ENCODE measurements around the gene ADCY3. TPM values are rescaled to one million over a fixed set of nuclear protein-coding genes. Genes with fewer than 3 reads are reported as not detected.

ADCY3 gene
- total RNA-seq, 1 donor from 2014 or later: 46.2 TPM

- Mint-ChIP-seq H3K9me3 (no peaks in the 10 kb centered on the region), H3K27me3 (no peaks in the 10 kb centered on the region), H3K27ac (no peak overlapping the region), H3K4me1 (ENCODE audit: unreplicated experiment) (peaks cover 20% of the 10 kb centered on the region), H3K4me3 (no peak overlapping the region), H3K36me3 (peaks cover 7% of the 10 kb centered on the region)
- TF ChIP-seq CTCF (conservative IDR thresholded peaks at IDR 0.05): no peak
- DNase-seq (ENCODE audit: extremely low spot score, unreplicated experiment): no peak
These were observed 67.0 kb downstream of the ADCY3 start for GRCh38 chr2:24853046-24853445.

- Mint-ChIP-seq H3K4me1 (ENCODE audit: unreplicated experiment) (peaks cover 20% of the 10 kb centered on the region), H3K9me3 (no peaks in the 10 kb centered on the region), H3K4me3 (no peak overlapping the region), H3K27ac (no peak overlapping the region), H3K36me3 (peaks cover 7% of the 10 kb centered on the region), H3K27me3 (no peaks in the 10 kb centered on the region)
- no peak for TF ChIP-seq CTCF (conservative IDR thresholded peaks at IDR 0.05)
- DNase-seq (ENCODE audit: extremely low spot score, unreplicated experiment): no peak
These were observed 67.5 kb downstream of the ADCY3 start for GRCh38 chr2:24852431-24853020.

- no peak for DNase-seq (ENCODE audit: extremely low spot score, unreplicated experiment)
- Mint-ChIP-seq H3K9me3 (no peaks in the 10 kb centered on the region), H3K4me3 (no peak overlapping the region), H3K4me1 (ENCODE audit: unreplicated experiment) (peaks cover 20% of the 10 kb centered on the region), H3K27ac (no peak overlapping the region), H3K27me3 (no peaks in the 10 kb centered on the region), H3K36me3 (peaks cover 11% of the 10 kb centered on the region)
- no peak for TF ChIP-seq CTCF (conservative IDR thresholded peaks at IDR 0.05)
These were observed 68.0 kb downstream of the ADCY3 start for GRCh38 chr2:24852026-24852425.

GRCh38 chr2:24850944-24851343 lies 69.1 kb downstream of the ADCY3 start:
- H3K27me3 Mint-ChIP-seq: no peaks in the 10 kb centered on the region
- no peak overlapping the region for H3K27ac Mint-ChIP-seq
- no peaks in the 10 kb centered on the region for H3K9me3 Mint-ChIP-seq
- H3K4me1 Mint-ChIP-seq (ENCODE audit: unreplicated experiment): peaks cover 12% of the 10 kb centered on the region
- no peak for TF ChIP-seq CTCF (conservative IDR thresholded peaks at IDR 0.05)
- no peak for DNase-seq (ENCODE audit: extremely low spot score, unreplicated experiment)
- no peak overlapping the region for H3K4me3 Mint-ChIP-seq
- peaks cover 11% of the 10 kb centered on the region for H3K36me3 Mint-ChIP-seq

GRCh38 chr2:24845691-24846090 lies 74.3 kb downstream of the ADCY3 start:
- Mint-ChIP-seq H3K27ac (no peak overlapping the region), H3K4me3 (no peak overlapping the region), H3K36me3 (peaks cover 11% of the 10 kb centered on the region), H3K9me3 (no peaks in the 10 kb centered on the region), H3K27me3 (no peaks in the 10 kb centered on the region), H3K4me1 (ENCODE audit: unreplicated experiment) (peaks cover 4% of the 10 kb centered on the region)
- no peak for DNase-seq (ENCODE audit: extremely low spot score, unreplicated experiment)
- no peak for TF ChIP-seq CTCF (conservative IDR thresholded peaks at IDR 0.05)

Measured in type B pancreatic cell (in vitro differentiated cells).